ENCODE results near the gene TNS4.

GRCh38 chr17:40467281-40467867 is 34.0 kb downstream of the TNS4 start:
- TF ChIP-seq GATA1 (IDR thresholded peaks at IDR 0.05; ENCODE audit: low read depth, low read length), result no peak
- no peak for TF ChIP-seq POLR2A (IDR thresholded peaks at IDR 0.05; ENCODE audit: low read length)

All from erythroblast (primary cell).